G401 (cell line): ENCODE data around the gene MFSD11. TPM values are rescaled to one million over a fixed set of nuclear protein-coding genes. Genes with fewer than 3 reads are reported as not detected.
"Not testable (repeated sequence)": the region's sequence is repeated elsewhere in the genome, so short reads cannot be mapped to it uniquely, and the experiment has no call there.

Source experiments
- DNase-seq: peaks from one replicate; pipeline ENCODE4 v3.0.0-alpha.2; 2015; ENCODE audit warnings: low spot score
- in situ Hi-C: cut with HindIII; loops from 2 replicates; pipeline ENCODE4 v1.10.0; 2016; ENCODE audit warnings: low sequenced_read_pairs, mixed read lengths
- total RNA-seq: library from RNA; depleted of rRNA; stranded (reverse); fragments of >200 nt; shearing (Covaris generic); gene quantifications from 2 replicates; pipeline ENCODE4 v1.2.3, GENCODE V29; 2014

Gene MFSD11
- total RNA-seq, 1 experiment from 2014 or later: 45.7 TPM

GRCh38 chr17:76723812-76724211 is 14.1 kb upstream of the MFSD11 start:
- in situ Hi-C loops: no loop called here
- no peak for DNase-seq

- in situ Hi-C loops: no loop called here
- no peak for DNase-seq
Observed at GRCh38 chr17:76725580-76726230, 12.2 kb upstream of the MFSD11 start.

GRCh38 chr17:76726231-76726775 is 11.6 kb upstream of the MFSD11 start, which contains the start of gene JMJD6:
JMJD6 (minus strand) TSS chr17:76726606; CDS start chr17:76726475, 131 bp downstream.
- DNase-seq: peak; percentile 97
- in situ Hi-C loops: no loop called here

- no peak for DNase-seq
- in situ Hi-C loops: no loop called here
Observed at GRCh38 chr17:76726776-76727718, 10.9 kb upstream of the MFSD11 start, which contains the start of gene METTL23. METTL23 (plus strand) TSS chr17:76726839; CDS start chr17:76729711, 2,872 bp downstream.

GRCh38 chr17:76727745-76728456 is 10.0 kb upstream of the MFSD11 start:
- DNase-seq: no peak
- in situ Hi-C loops: no loop called here

GRCh38 chr17:76731800-76732733 is 5.9 kb upstream of the MFSD11 start:
- DNase-seq, in situ Hi-C loops: not testable (repeated sequence)

DNA sequence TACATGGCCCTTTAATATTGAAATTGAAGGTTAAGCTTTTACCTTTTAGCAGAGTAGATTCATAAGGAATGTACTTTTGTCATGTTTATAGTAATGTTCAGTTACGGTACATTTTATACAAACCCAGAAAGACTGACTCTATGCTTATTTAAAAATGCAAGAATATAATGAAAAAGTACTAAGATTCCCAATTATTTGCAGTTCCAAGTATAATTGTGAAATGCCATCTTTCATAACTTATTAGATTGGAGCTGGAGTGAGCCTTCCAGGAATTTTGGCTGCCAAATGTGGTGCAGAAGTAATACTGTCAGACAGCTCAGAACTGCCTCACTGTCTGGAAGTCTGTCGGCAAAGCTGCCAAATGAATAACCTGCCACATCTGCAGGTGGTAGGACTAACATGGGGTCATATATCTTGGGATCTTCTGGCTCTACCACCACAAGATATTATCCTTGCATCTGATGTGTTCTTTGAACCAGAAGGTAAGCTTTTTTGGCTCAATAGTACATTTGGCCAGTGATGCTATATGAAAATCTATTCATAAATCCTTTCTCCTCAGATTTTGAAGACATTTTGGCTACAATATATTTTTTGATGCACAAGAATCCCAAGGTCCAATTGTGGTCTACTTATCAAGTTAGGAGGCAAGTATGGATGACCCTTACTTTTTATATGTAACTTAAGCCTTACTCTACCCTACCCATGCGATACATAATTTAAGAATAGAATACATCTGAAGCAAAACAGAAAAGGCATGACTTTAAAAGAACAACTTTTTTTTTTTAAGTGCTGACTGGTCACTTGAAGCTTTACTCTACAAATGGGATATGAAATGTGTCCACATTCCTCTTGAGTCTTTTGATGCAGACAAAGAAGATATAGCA is 4.9 kb upstream of the MFSD11 start:
- DNase-seq: no peak
- in situ Hi-C loops: no loop called here

- no peak for DNase-seq
Observed at GRCh38 chr17:76733618-76733957, 4.3 kb upstream of the MFSD11 start.

DNA sequence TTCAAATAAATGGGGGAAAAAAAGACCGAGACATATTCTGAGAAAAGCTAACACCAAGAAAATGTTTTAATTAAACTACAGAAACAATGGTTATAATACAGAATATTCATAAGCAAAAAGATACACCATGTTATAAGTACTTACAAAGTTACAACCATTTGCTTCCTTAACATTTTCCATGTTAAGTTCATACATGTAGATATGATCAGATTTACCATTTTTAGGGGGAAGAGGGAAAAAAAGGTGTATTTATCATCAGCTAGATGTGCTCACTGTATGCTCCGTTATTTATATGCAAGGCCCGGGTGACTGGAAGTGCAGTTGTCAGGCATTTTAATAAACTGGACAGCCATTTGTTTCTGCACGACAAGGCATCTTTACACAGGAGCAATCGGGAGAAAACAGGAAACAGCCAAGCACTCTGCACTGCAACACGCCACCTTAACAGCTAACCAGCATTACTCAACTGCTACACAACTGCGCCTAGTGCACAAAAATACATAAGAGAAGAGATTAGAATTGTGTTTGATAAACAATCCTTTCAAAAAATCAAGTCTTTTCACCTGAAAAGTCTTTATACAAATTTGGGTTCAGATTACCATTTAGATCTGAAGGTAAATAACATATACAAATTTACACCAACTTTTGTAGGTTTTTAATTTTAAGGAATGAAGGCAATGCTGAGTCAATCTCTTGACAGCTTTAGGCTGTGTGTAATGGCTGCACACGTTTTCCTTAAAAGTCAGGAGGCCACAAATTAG is 3.7 kb upstream of the MFSD11 start:
- in situ Hi-C loops: no loop called here

More at GRCh38 chr17:76733618-76733957, 4.3 kb upstream of the MFSD11 start:
- in situ Hi-C loops: no loop called here

GRCh38 chr17:76735006-76735405 is 2.9 kb upstream of the MFSD11 start:
- DNase-seq: no peak
- in situ Hi-C loops: no loop called here

More for the DNA sequence above, 3.7 kb upstream of the MFSD11 start:
- DNase-seq: no peak

DNA sequence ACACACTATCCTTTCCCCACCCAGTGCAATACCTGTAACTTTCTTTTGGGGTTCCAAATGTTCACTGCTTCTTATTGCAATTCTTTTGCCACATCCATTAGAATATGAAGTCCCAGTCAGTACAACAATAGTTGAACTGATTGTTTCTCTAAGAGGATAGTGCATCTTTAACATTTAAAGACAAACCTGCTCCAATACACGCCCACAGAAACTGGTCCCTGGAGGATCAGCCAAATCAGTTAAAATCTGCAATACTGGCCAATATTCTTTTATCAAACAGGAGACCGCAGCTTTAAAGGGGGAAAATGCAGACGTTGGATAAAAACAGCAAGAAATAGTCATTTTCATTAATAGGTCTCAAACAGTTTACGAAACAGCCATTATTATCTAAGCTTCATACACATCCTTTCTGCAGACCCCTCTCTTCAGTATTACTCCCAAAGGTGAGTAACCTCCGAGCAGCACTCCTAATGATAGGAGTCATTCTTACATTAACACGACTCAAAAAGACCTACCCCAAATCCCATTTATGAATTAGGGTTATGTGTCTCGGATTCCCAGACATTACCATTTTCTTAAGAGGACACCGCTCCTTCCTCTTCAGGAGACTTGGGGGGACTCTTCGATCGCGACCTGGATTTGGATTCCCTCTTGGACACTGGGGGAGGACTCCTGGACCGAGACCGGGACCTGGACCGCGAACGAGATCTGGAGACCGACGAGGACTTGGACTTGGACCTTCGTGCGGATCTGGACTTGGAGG is 2.2 kb upstream of the MFSD11 start:
- DNase-seq: no peak
- in situ Hi-C loops: no loop called here

- in situ Hi-C loops: no loop called here
- peak; percentile 53 for DNase-seq
Observed at GRCh38 chr17:76736349-76737081, 1.4 kb upstream of the MFSD11 start.

DNA sequence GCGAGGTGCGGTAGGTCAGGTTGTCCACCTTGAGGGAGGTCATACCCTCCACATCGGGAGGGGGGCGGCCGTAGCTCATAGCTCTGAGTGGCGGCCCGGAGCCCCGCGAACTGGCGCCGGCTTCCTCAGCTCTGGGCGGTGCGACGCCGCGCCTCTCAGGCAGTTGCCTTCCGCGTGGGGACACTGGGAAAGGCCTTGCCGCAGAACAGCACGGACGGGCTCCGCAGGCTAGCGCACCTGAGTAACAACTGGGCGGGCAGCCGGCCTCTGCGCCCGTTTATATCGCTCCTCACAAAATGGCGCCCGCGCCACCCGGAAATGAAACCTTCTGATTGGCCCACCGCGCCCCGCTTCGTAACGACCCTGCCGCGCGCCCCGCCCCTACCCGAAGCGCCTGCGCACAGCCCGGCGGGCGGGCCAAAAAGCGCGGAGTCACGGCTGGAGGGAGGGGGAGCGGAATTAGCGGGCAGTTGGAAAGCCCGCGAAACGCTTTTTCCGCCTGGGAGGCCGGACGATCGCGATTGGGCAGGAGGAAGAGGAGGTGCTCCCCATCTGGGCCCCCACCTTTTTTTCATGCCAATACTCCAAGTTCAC is 740 bp upstream of the MFSD11 start, which contains the start of gene SRSF2:
TSS of gene SRSF2 (minus strand) at position 250 of the 594 bp plus-strand sequence. CDS start at position 79, 171 bp downstream.
- in situ Hi-C loops: no loop called here
- DNase-seq: peak; percentile 98

DNA sequence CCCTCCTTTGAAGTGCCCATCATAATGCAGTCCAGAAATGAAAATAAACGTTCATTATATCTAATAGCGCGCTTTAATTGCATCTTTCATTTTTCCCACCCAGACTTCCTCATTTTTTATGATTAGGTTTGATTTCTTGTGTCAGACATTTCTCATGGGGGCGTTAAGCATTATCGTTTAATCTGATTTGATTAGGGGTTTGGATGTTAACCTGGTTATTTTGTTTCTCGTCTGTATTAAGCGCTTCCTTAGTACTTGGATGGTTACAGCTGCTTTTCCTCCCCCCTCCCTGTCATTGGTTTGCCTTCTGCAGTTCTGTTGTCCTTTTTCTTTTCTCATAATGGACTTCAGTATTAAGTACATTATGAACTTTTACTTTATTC is 540 bp downstream of the MFSD11 start:
- DNase-seq: peak; percentile 29
- in situ Hi-C loops: no loop called here

DNA sequence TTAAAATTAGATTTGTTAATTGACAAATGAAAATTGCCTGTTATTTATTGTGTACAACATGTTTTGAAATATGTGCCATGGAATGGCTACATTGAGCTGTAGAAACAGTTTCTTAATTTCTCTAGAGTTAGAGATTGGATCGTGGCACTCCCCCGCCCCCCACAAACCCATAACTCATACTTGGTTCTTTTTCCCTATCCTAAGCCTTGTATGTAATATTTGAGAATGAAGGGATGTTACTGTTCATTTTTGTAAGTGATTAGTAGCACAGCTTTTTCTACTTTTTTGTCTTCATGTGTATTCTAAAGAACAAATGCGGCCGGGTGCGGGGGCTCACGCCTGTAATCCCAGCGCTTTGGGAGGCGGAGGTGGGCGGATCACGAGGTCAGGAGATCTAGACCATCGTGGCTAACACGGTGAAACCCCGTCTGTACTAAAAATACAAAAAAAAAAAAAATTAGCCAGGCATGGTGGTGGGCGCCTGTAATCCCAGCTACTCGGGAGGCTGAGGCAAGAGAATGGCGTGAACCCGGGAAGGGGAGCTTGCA is 1.7 kb downstream of the MFSD11 start:
- DNase-seq, in situ Hi-C loops: not testable (repeated sequence)
